GM18502 (cell line): ENCODE data around the gene EXD3.

ENCODE experiments used
- ATAC-seq: cut with Tn5 transposase; IDR thresholded peaks from one replicate; pipeline ENCODE4 v1.9.1; 2021; ENCODE audit warnings: mild to moderate bottlenecking; ENCODE audit not compliant: unreplicated experiment, poor library complexity

Gene EXD3

DNA sequence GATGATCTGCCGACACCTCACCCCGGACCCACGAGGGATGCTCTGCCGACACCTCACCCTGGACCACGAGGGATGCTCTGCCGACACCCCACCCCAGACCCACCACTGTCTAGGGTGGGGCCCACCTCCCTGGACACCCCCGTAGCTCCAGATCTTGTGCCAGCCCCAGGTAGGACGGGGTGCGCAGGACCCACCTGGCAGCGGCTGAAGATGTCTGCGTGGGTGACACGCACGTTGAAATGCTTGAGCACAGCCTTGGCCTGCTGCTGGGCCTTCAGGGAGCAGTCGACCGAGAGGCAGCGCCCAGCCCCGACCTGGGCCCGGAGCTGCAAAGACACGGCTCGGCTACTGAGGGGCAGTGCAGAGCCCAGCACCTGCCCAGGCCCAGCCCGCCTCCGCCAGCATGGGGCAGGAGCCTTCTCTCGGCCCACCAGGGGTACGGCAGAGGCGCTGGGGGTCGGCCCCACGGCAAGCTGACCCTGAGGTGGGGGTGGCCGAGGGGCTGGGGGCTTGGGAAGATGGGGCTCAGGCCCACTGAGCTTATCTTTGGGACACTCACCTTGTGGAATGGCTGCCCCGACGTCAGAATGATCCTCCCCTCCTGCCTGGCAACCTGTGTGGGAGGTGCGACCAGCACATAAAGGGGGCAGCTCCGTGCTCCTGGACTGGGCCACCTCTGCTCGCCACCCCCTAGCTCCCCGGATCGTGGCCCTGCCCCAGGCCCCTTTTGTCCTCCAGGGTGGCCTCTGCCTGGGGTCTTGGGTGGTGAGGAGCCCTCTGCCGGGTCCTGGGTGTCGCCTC, 99.2 kb downstream of the EXD3 start:
- no peak for ATAC-seq

DNA sequence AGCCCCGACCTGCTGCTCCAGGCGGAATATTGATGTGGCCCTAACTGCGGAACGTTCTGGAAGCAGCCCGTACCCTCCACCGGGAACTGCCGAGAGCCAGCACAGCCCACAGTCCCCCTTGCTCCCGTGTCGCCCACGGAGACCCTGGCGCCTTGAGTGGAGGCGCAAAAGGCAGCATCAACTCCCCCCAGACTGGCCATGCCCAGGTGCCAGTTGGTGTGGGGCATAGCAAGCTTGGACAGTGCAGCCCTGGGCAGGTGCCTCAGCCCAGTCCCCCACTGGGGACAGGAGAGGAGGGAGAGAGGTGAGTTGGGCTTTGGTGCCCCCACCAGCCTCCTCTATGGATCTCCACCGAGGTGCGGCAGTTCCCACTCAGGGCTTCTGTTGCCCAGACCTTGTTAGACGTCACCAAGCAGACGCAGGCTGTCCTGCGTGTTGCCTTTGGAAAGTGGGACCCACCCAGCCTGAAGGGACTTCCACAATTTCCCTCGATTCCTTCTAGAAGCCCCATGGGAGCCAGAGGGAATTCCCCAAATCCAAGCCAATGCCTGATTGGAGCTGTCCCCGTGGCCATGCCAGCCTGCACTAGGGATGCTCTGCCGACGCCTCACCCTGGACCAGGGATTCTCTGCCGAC, 101.1 kb downstream of the EXD3 start:
- no peak for ATAC-seq

DNA sequence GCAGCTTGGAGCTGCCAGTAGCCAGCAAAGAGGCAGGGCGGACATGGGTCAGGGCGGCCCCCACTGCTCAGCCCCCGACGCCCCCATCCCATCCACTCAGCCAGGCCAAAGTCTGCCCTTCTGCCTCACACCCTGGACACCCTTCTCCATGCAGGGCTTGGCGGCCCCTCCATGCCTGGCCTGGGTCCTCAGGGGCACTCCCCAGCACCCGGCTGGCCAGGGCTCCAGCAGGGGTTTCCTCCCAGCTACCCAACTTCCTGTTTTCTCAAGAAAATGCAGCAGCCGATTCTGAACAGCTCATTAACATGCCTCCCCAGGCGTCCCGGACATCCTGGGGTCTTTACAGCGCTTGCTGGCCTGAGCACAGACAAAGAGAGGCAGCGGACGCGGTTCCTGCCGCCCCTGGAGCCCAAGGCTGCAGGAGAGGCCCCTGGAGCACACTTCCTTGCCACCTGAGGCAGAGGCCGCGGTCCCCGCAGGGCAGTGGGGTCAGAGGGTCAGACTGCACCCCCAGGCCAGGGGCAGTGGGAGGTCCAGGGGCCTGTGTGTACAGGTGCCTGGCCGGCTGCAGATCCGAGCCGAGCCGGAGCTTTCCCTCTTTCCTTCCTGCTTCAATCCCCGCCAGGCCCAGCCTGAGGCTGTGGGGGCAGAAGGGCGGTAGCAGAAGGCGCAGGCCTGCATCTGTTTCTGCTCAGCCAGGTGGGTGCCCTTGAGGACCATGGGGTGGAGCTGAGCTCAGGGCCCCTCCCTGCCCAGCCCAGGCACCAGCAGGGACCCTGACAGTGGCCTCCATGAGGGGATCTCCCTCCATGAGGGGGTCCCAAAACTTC, 102.2 kb downstream of the EXD3 start:
- ATAC-seq = no peak

DNA sequence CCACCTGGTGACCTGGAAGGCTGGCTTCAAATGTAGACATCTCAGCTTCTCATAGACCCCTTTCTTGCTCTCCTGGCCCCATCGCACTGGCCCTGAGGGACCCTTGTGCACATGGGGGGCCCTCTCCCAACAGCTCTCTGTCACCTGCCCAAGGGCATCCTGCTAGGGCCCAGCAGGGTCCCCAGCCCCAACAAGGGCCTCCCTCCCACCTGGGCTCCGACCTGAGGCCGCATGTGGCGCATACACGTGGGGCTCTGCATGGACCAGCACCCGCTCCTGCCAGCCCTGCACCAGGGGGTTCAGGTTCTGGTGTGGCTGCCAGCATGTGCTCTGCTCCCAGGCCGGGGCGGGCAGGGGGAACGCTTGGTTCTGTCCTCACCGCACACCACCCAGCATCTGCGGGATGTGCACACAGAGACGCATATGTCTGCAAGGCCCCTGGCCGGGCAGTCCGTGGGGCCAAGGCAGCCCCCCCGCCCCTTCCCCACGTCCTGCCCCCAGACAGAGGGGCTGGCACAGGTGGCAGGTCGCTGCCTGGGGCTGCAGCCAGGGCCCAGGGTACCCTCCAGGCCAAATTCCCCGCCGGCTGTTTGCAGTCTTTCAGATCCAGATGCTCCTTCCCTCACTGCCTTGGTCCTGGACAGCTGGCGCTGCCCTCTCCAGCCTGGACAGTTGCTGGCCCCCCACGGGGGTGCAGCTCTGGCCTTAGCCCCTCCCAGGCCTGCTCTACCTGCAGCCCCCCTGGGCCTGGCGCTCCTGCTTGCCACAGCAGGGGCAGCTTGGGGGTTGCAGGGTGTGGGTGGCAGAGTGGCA, 103.0 kb downstream of the EXD3 start:
- ATAC-seq = no peak

DNA sequence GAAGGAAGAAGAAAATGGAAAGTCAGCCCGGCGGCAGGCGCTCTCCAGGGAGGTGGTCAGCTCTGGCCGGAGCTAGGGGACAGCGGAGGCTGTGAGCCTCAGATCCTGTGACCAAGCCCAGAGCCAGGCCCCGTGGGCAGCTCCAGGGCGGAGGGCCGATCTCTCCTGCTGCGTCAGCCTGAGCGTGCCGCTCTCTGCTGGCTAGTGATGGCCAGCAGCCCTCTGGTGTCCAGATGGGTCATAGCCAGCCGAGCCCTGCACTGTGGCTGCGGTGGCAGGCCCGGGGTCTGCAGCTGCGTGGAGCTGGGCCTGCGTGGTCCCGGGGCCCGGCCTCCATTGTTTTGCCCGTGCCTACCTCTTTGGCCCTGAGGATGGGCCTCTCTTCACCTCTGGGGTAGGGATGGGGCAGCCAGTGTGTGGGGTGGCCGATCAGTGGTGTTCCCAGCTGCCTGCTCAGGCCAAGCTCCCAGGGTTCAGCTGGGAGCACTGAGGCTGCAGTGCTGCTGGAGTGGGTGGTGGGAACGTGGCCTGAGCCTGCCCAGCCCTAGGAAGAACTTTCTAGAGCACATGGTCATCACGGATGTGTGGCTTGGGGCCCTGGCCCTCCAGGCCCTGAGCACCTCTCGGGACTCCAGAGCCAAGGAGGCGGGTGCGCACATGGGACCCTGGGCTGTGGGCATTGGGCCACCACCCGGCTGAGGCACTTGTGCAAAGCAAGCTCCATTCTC, 103.8 kb downstream of the EXD3 start:
- ATAC-seq = no peak

DNA sequence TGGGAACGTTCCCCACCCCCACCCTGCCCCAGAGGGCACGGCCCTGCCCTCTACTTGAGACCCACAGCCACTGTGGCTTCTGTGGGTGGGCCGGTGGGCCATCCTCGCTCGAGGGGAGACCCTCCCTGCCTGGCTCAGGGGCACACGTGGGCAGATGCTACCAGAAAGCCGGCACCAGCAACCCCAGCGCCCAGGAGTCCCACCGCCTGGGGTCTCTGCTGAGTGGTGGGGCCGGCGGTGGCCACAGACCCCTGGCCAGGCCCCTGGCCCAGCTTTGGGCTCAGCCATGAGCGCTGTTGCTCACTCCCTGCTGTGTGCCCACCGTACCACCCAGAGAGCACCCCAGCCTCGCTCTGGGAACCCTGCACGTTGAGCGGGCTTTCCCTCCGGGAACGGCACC, 104.4 kb downstream of the EXD3 start:
- no peak for ATAC-seq

DNA sequence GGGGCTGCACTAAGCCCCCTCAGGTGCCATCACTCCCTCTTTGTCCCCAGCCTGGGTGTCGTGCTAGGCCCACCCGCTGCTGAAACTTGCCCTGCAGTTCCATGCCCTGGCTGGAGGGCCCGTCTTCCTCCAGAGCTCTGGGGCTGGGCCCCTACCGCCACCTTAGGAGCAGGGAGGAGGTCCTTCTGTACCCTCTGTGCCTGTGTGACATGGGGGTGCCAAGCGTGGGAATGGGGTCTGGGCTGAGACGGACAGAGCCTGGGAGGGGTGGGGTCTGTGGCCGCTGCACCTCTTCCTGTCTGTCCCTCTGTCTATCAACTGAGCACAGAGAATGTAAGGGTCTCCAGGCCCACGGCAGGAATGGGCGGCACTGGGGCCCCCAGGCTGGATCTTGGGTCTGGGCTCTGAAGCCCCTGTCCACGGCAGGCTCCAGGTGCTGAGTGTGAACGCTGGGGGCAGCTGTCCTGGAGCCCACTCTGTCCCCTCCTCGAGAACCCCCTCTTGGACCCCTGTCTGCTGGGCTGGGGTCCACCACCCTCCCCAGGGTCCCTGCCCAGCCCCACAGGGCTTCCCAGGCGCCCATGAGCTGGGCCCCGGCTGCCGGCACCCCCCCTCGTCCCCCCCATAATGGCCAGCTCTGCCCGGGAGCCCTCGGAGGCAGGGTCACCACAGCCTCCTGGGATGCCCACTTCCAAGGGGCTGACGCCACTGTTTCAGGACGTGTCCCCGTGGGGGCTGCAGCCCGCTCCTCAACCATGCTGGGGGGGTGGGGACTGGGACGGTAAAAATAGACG, 105.0 kb downstream of the EXD3 start:
- no peak for ATAC-seq

DNA sequence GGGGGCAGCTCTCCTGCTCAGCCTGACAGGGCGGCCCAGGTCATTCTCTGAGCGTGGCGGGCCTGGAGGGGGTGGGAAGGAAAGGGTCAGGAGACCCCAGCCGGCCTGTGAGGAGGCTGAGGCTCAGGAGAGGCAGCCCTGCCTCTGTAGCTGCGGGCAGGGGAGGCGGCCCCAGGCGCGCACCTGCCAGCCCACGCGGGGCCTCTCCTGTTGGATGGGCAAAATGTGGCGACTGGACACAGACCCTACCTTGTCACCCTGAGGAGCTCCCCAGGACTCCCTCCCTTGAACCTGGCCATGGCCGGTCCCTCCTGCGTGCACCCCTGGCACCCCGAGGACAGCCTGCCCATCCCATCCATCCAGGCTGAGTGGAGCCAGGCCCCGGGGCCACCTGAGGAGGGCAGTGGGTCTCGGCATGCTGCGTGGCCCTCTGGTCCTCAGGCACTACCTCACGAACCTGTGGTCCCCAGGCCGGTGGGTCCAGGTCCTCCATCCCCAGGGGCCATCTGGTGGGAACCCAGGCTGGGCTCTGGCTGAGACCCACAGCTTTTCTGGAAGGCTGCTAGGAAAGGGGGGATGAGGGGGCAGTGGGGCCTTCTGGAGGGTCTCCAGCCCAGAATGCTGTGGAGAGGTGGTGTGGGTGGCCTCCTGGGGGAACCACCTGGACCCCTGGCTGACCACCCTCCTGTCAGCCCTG, 105.8 kb downstream of the EXD3 start:
- ATAC-seq = no peak

DNA sequence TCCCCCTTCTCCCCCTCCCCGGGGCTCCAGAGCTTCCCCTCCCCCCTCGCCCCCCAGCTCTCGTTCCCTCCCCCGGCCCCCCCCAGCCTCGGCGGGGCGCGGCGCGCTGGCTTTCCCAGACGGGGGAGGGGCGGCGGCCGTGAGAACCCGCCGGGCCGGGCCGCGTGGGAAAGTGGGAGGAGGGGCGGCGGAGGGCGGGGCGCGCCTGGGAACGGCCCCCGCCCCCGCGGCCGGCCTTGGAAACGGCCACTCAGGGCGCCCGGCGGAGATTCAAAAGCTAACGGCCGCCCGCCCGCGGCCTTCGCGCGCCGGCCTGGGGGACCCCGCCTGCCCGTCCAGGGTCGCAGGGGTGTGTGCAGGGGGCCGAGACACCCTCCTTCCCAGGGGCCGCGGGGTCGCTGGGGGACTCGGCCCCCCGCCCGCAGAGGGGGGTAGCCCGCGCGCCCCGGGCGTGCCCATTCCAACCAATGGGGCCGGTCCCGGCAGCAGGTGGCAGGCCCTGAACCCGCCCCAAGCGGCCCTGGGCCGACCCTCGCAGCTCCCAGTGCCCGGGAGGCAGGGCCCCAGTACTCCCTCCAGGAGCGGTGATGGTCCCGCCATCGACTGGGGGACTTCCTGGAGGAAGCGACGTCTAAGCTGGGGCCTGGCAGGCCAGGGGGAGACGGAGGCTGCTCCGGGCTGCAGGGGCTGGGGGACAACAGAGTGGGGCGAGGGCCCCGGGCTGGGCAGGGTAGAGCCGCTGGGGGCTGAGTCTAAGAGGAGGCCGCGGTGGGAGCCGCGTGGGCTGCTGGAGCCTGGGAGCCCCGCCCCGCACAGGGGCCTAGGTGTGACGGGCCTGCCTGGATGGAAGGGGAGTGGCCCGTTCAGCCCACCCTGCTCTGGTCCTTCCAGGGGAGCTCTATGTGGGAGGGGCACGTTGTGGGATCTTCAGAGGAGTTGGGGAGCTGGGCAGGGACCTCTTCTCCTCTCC, 106.7 kb downstream of the EXD3 start:
- ATAC-seq = peak; percentile 44

DNA sequence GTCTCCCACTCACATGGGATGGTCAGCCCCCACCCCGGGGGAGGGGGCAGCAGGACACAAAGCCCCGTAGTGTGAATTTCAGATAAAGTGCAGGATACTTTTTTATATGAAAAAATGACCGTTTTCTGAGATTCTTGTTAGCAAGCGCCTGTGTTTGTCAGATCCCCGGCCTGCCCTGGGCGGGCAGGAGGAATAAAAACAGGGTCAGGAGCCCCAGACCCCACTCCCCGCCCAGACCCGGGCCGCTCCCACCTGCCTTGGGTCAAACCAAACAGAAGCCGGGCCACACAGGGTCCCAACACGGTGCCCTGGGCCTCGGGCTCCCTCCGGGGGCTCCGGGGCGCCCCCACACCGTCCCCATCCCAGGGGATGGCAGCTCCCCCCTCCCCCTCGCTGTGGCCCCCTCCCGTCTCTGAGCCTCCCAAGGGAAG, 107.4 kb downstream of the EXD3 start:
- no peak for ATAC-seq

DNA sequence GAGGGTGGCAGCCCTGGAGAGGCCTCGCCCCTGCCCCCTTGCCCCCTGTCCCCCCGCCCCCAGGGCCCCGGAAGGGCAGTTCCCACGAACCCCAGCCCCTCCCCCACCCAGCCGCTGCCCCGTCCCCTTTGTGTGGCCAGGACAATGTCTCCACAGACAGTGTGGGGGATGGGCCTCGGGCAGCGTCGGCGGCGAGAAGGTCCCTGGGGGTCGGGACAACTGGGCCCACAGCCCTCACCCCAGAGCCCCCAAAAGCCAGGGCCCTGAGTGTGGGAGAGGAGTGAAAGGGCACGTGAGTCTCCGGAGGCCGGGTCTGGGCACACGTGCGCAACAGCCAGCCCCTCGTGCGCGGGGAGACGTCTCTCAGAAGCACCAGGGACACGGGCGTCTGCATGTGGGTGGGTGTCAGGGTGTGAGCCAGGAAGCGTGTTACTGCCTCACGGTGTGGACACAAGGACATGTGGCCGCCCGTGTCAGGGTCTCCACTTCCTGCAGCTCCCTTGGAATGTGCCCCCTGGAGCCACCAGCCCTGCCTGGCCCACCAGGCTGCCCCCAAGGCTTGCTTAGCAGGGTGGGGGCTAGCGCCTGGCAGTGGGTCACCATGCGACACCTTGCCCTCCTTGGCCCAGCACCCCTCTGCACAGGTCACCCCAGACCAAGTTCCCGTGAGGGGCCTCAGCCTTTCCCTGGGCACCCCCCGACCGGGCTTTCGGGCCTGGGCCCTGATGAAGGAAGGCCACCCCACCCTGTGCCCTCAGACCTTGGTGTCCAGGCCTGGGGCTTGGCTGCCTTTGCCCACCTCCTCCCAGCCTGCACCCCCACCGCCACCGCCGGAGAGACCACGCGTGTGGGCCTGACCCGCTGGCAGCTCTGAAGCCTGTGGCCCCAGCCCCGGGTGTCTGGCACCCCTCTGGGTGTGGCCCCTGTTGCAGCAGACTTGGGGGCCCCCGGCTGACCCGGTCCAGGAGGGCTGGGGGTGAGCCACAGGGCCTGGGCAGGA, 108.1 kb downstream of the EXD3 start:
- no peak for ATAC-seq

DNA sequence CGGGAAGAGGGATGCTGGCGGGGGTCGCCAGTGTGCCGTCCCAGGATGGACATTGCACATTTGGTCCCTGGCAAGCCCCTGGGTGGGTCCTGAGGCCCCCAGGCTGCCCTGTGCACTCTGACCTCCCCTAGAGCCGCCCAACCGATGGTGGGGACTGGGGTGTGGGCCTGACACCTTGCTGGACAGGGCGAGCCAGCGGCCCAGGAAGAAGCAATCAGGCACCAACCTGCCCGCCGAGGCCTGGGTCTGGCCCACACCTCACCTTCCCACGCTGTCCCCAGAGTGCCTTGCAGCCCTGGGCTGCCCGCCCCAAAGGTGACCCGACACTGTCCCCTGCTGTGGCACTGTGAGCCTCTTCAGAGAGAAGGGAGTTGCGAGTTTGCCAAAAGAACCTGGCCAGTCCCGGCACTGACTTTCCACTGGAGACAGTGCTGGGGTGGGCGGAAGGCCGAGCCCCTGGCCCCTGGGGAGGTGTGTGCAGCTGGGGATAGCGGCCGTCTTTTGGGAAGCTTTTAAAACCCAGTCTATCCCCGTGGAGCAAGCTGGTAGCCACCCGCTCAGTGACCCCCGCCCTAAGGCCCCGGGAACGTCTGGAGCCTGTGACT, 108.9 kb downstream of the EXD3 start:
- ATAC-seq = no peak

DNA sequence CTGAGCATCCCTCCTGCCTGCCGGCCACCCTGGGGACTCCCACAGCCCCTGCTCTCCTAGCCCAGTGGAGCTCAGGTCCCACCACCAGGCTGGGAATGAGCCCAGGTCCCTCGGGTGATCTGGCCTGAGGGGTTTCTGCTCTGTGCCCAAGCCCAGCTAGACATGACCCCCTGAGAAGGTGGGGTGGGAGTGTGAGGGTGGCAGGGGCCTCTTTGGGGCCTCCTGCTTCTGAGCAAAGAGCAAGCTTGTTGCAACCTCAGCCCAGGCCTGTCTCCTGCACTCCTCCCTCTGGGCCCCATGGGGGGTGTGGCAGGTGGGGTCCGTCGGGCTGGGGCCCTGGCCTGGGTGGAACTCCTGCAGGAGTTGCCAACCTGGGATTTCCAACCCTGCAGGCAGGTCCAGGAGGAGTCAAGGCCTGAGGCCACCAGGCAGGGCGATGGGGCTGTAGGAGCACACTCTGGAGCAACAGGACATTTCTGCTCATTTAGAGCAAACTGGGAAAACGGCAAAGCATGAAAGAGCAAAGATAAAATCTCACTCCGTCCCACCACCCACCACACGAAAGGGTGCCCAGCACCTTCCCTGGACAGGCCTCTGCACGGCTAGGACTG, 109.5 kb downstream of the EXD3 start:
- ATAC-seq = no peak

DNA sequence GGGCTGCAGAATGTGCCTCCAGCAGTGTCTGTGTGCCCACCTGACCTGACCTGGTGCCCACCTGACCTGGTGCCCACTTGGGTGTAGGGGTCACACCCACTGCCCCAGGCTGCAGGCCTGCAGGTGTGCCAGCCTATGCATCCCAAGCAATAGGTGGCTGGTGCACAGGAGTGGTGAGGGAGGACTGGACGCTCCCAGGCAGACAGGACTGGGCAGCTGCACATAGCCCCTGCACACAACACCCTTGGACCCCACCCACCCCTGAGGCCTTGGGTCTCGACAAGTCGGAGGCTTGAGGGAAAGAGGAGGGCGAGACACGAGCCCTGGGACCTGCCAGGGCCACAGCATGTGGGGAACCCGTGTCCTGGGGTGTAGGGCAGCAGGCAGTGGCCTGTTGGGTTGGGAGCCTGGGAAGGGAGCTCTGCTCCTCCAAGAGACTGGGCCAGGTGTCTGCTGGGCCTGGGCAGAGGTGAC, 110.1 kb downstream of the EXD3 start:
- ATAC-seq = no peak
